HG02981 (cell line): ENCODE measurements around the gene MINK1.

Source experiments
- ATAC-seq: cut with Tn5 transposase; IDR thresholded peaks from one replicate; pipeline ENCODE4 v1.9.1; 2021; ENCODE audit warnings: mild to moderate bottlenecking, moderate library complexity; ENCODE audit not compliant: unreplicated experiment

Gene MINK1

GRCh38 chr17:4944554-4945175, 111.5 kb downstream of the MINK1 start:
- no peak for ATAC-seq

- no peak for ATAC-seq
Measured at GRCh38 chr17:4945176-4945943, 112.2 kb downstream of the MINK1 start.

- no peak for ATAC-seq
Measured at GRCh38 chr17:4945944-4946280, 112.8 kb downstream of the MINK1 start.

GRCh38 chr17:4946312-4946976, 113.3 kb downstream of the MINK1 start:
- no peak for ATAC-seq

- ATAC-seq, result no peak
Measured at GRCh38 chr17:4947010-4947410, 113.9 kb downstream of the MINK1 start.
